GM12892 (cell line): ENCODE results near the gene TRIO.

ENCODE experiments used
- POLR2AphosphoS5 ChIP-seq: IDR thresholded peaks from 2 replicates; pipeline ENCODE4 v1.6.1; 2011; ENCODE audit warnings: low read depth, low read length, control low read depth
- TAF1 ChIP-seq: IDR thresholded peaks from 2 replicates; pipeline ENCODE4 v1.6.1; 2011; ENCODE audit warnings: low read depth, mild to moderate bottlenecking, control low read depth, low read length, borderline replicate concordance

DNA sequence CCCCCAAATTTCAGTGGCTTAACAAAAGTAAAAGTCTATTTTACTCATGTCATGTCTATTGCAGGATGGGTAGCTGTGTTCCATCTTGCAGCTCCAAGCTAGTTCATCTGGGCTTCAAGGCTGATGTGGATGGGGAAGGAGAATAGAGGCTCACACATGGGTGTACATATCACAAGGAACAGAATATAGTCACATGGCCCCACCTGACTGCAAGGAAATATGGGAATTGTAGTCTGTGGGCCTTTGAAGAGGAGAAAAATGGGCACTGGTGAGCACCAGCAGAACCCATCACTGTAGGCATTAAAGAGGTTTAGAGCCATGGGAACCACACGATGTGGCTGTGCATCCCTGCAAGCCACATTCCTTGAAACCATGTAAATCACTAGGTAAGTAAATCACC lies 17.9 kb upstream of the TRIO start:
- TF ChIP-seq POLR2AphosphoS5 (no peak), TAF1 (no peak)
